Heart right ventricle (tissue), 16 donors: Measurements from ENCODE around the gene TRIM42. TPM values are rescaled to one million over a fixed set of nuclear protein-coding genes. Genes with fewer than 3 reads are reported as not detected.

Experiments
- ATAC-seq, 8 donors: fragments of 200-7000 bp; cut with Tn5 transposase; one replicate each; pipeline ENCODE4 v1.9.1; 2020; ENCODE audit warnings: mild to moderate bottlenecking in 8 of 8, moderate library complexity in 8 of 8, moderate number of reproducible peaks in 1 of 8
- DNase-seq, 2 donors: peaks; one replicate each; pipeline ENCODE4 v3.0.0-alpha.2; 2020
- H3K27ac ChIP-seq, 10 donors: fragments of 200-600 bp; sonication (generic) in 2 of 10; one replicate each; pipeline versions ENCODE4 v1.5.0 to v1.8.0; 2020 to 2022; ENCODE audit warnings: mild to moderate bottlenecking in 3 of 10
- H3K27me3 ChIP-seq, 7 donors: fragments of 200-600 bp; one replicate each; pipeline ENCODE4 v1.8.0; 2021 to 2022; ENCODE audit warnings: mild to moderate bottlenecking in 2 of 7
- H3K36me3 ChIP-seq, 9 donors: fragments of 200-600 bp; sonication (generic) in 1 of 9; one replicate each; pipeline versions ENCODE4 v1.5.0 to v1.8.0; 2020 to 2022; ENCODE audit warnings: mild to moderate bottlenecking in 2 of 9
- H3K4me1 ChIP-seq, 9 donors: fragments of 200-600 bp; sonication (generic) in 1 of 9; one replicate each; pipeline versions ENCODE4 v1.5.0 to v1.8.0; 2020 to 2022; ENCODE audit warnings: mild to moderate bottlenecking in 4 of 9
- H3K4me3 ChIP-seq, 10 donors: fragments of 200-600 bp; sonication (generic) in 2 of 10; one replicate each; pipeline versions ENCODE4 v1.5.0 to v1.8.0; 2020 to 2022; ENCODE audit warnings: mild to moderate bottlenecking in 7 of 10, moderate library complexity in 2 of 10
- H3K9me3 ChIP-seq, 11 donors: fragments of 200-600 bp in 10 of 11; sonication (generic) in 2 of 11; one replicate each; pipeline versions ENCODE4 v1.5.0 to v1.8.0; 2013 to 2022; ENCODE audit warnings: mild to moderate bottlenecking in 2 of 11, control low read depth in 1 of 11, moderate library complexity in 1 of 11
- CTCF ChIP-seq, 9 donors: fragments of 200-600 bp; sonication (generic) in 2 of 9; IDR thresholded peaks; one replicate each; pipeline versions ENCODE4 v1.5.0 to v1.8.0; 2021 to 2022; ENCODE audit warnings: antibody characterized with exemption in 9 of 9, mild to moderate bottlenecking in 5 of 9, moderate library complexity in 1 of 9
- WGBS, 2 donors: extraction: QIAGEN DNeasy Blood & Tissue Kit; methylation state at CpG; one replicate each; pipeline ENCODE4 v1.1.7; 2013; ENCODE audit warnings: inconsistent platforms in 1 of 2; 5-methylcytosine and 5-hydroxymethylcytosine counted together
- intact Hi-C, 10 donors: fragments of 100-400 bp; cut with DNase I; formaldehyde crosslinking; loops; one replicate each; pipeline versions ENCODE4 v1.11.1 to v1.14.2; 2022
- polyA plus RNA-seq, 2 donors: library from polyadenylated mRNA; stranded (reverse); fragments of 200-250 nt; gene quantifications; one replicate each; pipeline ENCODE4 v1.2.3, GENCODE V29; 2013
- total RNA-seq, 10 donors: library from RNA; stranded (reverse); fragmentation: NEBNext Ultra II Directional in 3 of 10; extraction: Animal tissue kit (Norgen Biotek cat#: 25700) in 3 of 10; gene quantifications; one replicate each; pipeline versions ENCODE4 v1.2.1 to v1.2.4, GENCODE V29; 2021 to 2023
- donor health status: Arrhythmogenic right ventricular cardiomyopathy.
- donor health status: ischemic (EF 13 %, LVEDD 7.1; RV severe dilation, severe dysfunction).
- donor health status: healthy with polysubstance abuse.
- donor health status: DM: no; HTN: yes; CAD: no.
- donor health status: DM: no; HTN: no; CAD: no.
- donor health status: ischemic (EF 25% LVEDD 6.9; RV normal size, moderate dysfunction).
- donor health status: ischemic (EF 25% LVEDD 5.7; RV mildly dilated, moderate dysfunction).
- donor health status: healthy.
- donor health status: DM: yes; HTN: yes; CAD: no.
- donor health status: Ischemic cardiomyopathy.
- donor health status: ischemic (EF 35%, LVEDD 5.7; RV mildly dilated, moderate dysfunction).
- donor health status: nonischemic (EF 11% LVEDD 7.7; RV severe dilation, severe dysfunction).
- donor health status: DM: yes; HTN: yes; CAD: no.
- donor health status: PGD.
- donor health status: ischemic (EF 29% LVEDD 5.4; RV normal size, mild dysfunction).
- donor health status: nonischemic (EF 23%, LVEDD 6.1; RV moderate dilation, normal function).

Gene TRIM42
- total and polyA plus RNA-seq, 12 donors = not detected

GRCh38 chr3:140748903-140749302 lies 71.0 kb downstream of the TRIM42 start:
- ATAC-seq = peak in 1 of 8 donors; percentile 53
- intact Hi-C loops = no loop called here
- peaks cover 0 to 17% (median 12%) of the 10 kb centered on the region in 7 donors for H3K27me3 ChIP-seq

More at GRCh38 chr3:140748903-140749302, 71.0 kb downstream of the TRIM42 start:
- Histone ChIP-seq H3K9me3 (peaks cover 0 to 4% (median 0%) of the 10 kb centered on the region in 11 donors), H3K4me1 (no peaks in the 10 kb centered on the region), H3K27ac (no peak overlapping the region), H3K36me3 (no peaks in the 10 kb centered on the region), H3K4me3 (no peak overlapping the region)
- WGBS, 2 donors = 79 to 87% methylated on average over 1 of the region's 1 CpG
- no peak for TF ChIP-seq CTCF (IDR thresholded peaks at IDR 0.05)
- DNase-seq = no peak
